Esophagus squamous epithelium (tissue), 4 donors: ENCODE measurements around the gene SCO1.

Source experiments
- POLR2A ChIP-seq, 4 donors: fragments of 450-650 bp; IDR thresholded peaks; one replicate each; pipeline ENCODE4 v1.6.1; 2017; ENCODE audit warnings: antibody characterized with exemption in 4 of 4, mild to moderate bottlenecking in 4 of 4, moderate library complexity in 3 of 4
- TF ChIP-seq, protein P1 (sequence below), 6 experiments: fragments of 450-650 bp in 4 of 6; fragments of 200-600 bp in 2 of 6; sonication (generic) in 2 of 6; IDR thresholded peaks; one replicate each; pipeline ENCODE4 v1.5.1; 2016 to 2019; ENCODE audit warnings: antibody characterized with exemption in 6 of 6, mild to moderate bottlenecking in 4 of 6, moderate library complexity in 4 of 6

DNA sequence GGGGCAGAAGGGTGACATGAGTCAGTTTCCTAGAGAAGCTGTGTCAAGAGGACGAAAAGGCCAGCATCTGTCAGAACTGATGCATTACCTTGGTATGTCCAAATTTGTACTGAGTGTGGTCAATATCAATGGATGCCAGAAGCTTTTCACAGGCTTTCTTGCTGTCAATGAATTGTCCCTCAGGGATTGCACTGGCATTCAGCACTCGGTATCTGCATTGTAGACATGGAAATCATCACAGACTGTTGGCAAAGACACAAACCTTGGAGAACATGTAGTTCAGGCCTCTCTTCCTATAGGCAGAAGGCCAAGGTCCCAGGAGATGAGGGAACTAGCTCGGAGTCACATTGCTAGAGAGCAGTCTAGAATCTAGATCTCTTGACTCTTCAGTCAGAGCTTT lies 56.9 kb downstream of the SCO1 start:
- TF ChIP-seq, protein P1, sequence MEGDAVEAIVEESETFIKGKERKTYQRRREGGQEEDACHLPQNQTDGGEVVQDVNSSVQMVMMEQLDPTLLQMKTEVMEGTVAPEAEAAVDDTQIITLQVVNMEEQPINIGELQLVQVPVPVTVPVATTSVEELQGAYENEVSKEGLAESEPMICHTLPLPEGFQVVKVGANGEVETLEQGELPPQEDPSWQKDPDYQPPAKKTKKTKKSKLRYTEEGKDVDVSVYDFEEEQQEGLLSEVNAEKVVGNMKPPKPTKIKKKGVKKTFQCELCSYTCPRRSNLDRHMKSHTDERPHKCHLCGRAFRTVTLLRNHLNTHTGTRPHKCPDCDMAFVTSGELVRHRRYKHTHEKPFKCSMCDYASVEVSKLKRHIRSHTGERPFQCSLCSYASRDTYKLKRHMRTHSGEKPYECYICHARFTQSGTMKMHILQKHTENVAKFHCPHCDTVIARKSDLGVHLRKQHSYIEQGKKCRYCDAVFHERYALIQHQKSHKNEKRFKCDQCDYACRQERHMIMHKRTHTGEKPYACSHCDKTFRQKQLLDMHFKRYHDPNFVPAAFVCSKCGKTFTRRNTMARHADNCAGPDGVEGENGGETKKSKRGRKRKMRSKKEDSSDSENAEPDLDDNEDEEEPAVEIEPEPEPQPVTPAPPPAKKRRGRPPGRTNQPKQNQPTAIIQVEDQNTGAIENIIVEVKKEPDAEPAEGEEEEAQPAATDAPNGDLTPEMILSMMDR (IDR thresholded peaks at IDR 0.05) = no peak
- no peak for TF ChIP-seq POLR2A (IDR thresholded peaks at IDR 0.05)
